ENCODE data around the gene ADTRP. TPM values are rescaled to one million over a fixed set of nuclear protein-coding genes. Genes with fewer than 3 reads are reported as not detected.

ADTRP gene
- total RNA-seq, 1 experiment from 2014 or later = 0.86 TPM

- Histone ChIP-seq H3K79me2 (ENCODE audit: insufficient read depth, low read length) (no peaks in the 10 kb centered on the region), H3K9me2 (ENCODE audit: insufficient read depth) (no peaks in the 10 kb centered on the region), H2AFZ (ENCODE audit: low read depth, low read length, poor library complexity, severe bottlenecking) (no peak overlapping the region), H3K36me3 (ENCODE audit: control insufficient read depth in 1 of 2, insufficient read depth in 2 of 2, low read length in 2 of 2) (no peaks in the 10 kb centered on the region), H3K27me3 (ENCODE audit: insufficient read depth, low read length) (no peaks in the 10 kb centered on the region), H3K9ac (ENCODE audit: low read length) (no peak overlapping the region), H4K20me1 (ENCODE audit: insufficient read depth) (no peaks in the 10 kb centered on the region), H3K4me1 (ENCODE audit: control insufficient read depth in 1 of 2, insufficient read depth in 2 of 2, low read length in 2 of 2) (peaks cover 17 to 25% of the 10 kb centered on the region in 2 experiments), H3K4me3 (replicated peaks in 1 of 2; ENCODE audit: low read depth in 1 of 2, low read length in 2 of 2) (no peak overlapping the region), H3K9me3 (ENCODE audit: control insufficient read depth in 1 of 2, insufficient read depth in 1 of 2, low read depth in 1 of 2, low read length in 2 of 2) (no peaks in the 10 kb centered on the region), H3K27ac (ENCODE audit: low read depth, low read length) (no peak overlapping the region), H3K4me2 (ENCODE audit: low read length) (no peak overlapping the region)
- CTCF ChIA-PET = no interaction called here
- intact Hi-C loops (cut with micrococcal nuclease) = no loop called here
- RAD21 ChIA-PET (ENCODE audit: low non-redundant PET in 1 of 2, low total read pairs in 2 of 2, uncharacterized antibody in 2 of 2, unreplicated experiment in 2 of 2) = no interaction called here
- ATAC-seq (no peak), DNase-seq (ENCODE audit: low read depth, low spot score) (no peak)
- BruUV-seq (replicated peaks) = no TSS peak
- POLR2A ChIA-PET = no interaction called here
- TF ChIP-seq YY1 (IDR thresholded peaks at IDR 0.05; ENCODE audit: extremely low read depth, insufficient replicate concordance, low read depth, low read length) (no peak), CBX3 (IDR thresholded peaks at IDR 0.05; ENCODE audit: low read depth) (no peak), SIN3A (IDR thresholded peaks at IDR 0.05; ENCODE audit: low read depth) (no peak), CTCF (IDR thresholded peaks at IDR 0.05 in 2 of 3, conservative IDR thresholded peaks at IDR 0.05 in 1 of 3; ENCODE audit: borderline replicate concordance in 1 of 3, insufficient read depth in 1 of 3, low read depth in 2 of 3, low read length in 2 of 3) (no peak), ATF3 (IDR thresholded peaks at IDR 0.05) (no peak), SRF (IDR thresholded peaks at IDR 0.05; ENCODE audit: low read depth) (no peak), TCF7L2 (IDR thresholded peaks at IDR 0.05; ENCODE audit: borderline replicate concordance, extremely low read depth, insufficient read depth, insufficient read length) (no peak), EGR1 (IDR thresholded peaks at IDR 0.05; ENCODE audit: low read depth) (no peak), ELF1 (IDR thresholded peaks at IDR 0.05; ENCODE audit: borderline replicate concordance, low read depth) (no peak), ZFX (IDR thresholded peaks at IDR 0.05) (no peak), CEBPB (IDR thresholded peaks at IDR 0.05; ENCODE audit: low read depth) (no peak)
- TF ChIP-seq, protein P1, sequence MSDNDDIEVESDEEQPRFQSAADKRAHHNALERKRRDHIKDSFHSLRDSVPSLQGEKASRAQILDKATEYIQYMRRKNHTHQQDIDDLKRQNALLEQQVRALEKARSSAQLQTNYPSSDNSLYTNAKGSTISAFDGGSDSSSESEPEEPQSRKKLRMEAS (IDR thresholded peaks at IDR 0.05) = no peak
Measured at GRCh38 chr6:11775791-11776409, 2.7 kb downstream of the ADTRP start.

Measured in HCT116 (cell line).